SKM-1 treated with dmso at 0.1 percent for 144 hours (cell line): ENCODE data around the gene CCDC66.
"Not testable (repeated sequence)": the region's sequence is repeated elsewhere in the genome, so short reads cannot be mapped to it uniquely, and the experiment has no call there.

Source experiments
- DNase-seq: peaks from one replicate; lab custom pipeline; 2025; ENCODE audit not compliant: unreplicated experiment; lab: John Stamatoyannopoulos, UW

Gene CCDC66

DNA sequence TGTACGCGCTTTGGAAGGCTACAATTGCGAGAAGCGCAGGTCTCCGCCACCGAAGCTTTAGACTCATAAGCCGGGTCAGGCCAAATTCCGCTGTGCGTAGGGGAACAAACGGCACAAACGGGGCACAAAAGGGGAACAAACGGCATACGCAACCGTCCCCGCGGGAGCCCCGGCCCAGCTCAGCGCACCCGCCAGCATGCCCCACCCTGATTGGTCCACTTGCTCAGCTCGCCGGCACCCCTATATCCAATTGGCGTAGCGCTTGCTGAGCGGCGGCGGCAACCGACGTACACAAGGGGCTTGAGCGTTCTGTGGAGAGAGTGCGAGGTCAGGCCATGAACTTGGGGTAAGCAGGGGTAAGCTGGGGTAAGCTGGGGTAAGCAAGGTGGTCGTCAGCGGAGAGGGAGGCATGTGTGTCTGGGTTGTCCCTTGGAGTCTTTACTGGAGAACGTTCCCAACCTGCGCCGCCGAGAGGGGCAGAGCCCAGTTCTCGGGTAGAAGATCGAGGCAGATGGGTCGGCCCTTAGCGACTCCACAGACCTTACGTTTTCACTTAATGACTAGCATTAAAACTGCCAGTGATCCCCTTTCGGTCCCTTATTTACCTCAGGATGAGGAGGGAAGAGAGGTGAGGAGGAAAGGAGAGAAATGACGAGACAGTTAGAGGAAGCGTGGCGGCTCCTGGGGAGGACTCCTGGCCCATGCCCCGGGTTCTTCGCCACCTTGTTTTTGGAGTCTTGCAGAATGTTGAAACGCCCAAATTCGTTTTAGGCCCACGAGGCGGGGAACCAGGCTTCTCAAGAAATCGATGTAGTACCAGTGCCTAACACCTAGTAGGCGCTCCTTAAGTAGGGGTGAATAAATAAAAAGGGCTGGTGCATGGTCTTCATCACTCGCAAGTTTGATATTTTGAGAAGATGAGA is at the start of gene CCDC66:
Gene CCDC66, plus strand, starts transcription at position 268 of the 923 bp plus-strand sequence. Its CDS starts 68 bp downstream, at position 336.
- DNase-seq, result peak; percentile 88

DNA sequence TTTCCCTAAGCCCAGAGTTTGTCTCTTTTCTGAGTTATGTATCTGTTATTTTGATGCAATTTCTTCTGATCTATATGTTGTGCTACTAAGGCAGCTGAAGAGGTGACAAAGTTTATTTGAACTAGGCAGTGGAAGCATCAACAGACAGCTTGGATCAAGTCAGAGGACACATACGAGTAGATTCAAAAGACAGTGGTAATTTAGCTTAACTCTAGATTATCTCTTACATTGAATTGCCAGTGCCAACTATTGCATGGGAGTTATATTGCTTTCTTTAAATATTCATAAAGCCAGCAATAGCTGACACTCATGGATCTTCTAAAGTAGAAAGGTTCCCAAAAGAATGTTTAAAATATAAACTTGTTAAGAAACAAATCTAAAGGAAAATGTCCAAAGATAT is 37.3 kb upstream of the CCDC66 start:
- no peak for DNase-seq

DNA sequence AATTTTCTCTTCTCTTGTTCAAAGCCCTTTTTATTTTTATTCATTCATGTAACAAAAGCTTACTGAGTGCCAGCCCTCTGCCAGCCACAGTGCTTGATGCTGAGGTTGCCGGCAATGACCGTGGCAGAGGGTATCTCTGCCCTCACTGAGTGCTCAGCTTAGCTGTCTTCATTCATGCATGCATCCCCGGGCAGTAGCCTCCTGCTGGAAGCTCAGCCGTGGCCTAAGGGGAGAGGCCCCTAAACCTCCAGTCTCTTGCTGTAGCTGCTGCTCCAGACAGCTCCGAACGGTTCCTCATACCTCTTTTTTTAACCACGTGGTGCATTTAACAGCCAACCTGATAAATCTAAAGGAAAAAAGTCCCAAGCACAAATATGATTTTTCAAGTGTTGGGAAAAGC is 34.6 kb upstream of the CCDC66 start:
- DNase-seq, result no peak

DNA sequence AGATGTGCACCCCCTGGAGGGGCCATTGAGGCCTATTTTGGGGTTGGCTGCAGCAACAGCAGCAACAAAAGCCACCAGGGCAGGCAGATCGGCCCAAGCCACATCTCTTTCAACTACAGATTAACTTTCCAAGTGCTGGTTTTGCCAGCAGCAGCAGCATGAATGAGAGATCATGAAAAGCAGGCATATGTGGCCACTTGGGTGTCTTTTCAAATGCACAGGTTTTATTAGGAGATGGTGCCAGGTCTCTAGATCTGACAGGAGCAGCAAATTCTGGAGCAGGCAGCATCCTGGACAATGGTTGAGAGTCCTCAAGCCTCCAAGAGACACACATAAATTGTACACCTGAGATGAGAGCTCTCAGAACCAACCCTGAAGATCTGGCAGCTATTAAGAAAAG is 31.7 kb upstream of the CCDC66 start:
- no peak for DNase-seq

DNA sequence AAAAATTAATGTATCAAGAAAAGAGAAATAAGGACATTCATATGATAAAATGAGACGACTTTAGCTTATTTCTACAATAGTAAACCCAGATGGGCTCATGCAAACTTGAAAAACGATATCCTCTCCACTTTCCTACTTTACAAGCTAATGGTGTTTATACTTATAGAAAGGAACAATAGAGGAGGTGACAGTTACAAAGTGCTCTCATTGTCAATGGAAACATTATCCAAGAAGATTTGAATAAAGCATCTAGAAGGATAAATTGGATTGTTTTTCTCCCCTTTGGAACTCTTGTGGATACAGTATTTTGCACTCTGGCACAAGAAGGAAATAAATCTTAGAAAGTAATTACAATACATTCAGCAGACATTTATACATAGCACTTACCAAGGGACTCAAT is 20.2 kb upstream of the CCDC66 start:
- no peak for DNase-seq

DNA sequence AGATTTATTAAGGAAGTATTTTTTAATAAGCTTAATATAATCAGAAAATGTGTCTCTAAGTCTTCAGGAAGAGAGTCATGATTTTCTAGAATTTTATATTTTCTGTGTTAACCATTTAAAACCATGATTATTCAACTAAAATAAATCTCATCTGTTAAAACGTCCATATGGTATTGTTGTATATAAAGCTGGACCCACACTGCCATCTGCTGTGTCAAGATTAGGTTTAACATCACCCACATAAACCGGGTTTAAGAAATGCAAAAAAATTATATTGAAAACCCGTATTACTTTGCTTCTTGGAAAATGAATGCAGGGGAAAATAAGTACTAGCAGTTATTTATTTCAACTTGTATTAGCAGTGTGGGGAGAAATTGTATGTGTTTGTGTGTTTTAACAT is 9.5 kb upstream of the CCDC66 start:
- DNase-seq, result no peak

DNA sequence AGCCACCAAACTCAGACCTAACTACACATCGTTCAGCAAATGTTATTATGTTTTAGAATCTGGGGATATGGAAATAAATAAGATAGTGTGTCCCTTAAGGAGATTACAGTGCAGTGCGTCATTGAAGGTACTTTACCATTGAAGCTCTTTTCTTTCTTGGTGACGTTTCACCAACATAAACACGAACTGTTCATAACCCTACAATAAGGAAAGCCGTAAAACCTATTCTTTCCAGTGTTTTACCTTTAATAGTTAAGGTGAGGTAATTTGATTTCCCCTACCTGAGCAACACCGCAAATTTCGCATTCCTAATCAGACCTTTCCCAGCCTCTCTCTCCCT is 826 bp downstream of the CCDC66 start:
- no peak for DNase-seq

DNA sequence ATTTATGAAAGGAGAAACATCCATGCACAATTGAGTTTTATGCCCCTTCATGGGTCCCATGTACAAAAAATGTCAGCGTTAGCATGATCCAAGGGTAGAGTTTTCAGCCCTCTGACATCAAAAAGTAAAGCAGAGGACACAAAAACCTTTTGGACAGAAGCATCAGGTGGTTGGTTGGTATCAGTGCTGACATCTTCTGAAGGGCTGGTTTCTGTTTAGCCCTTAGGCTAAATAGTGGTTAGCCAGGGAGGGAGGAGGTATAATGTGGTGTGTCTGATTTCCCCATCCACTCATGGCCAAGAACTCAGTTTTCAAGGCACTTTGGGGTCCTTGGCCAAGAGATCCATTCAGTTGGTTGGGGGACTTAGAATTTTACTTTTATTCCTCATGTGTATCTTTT is 16.5 kb downstream of the CCDC66 start:
- no peak for DNase-seq

DNA sequence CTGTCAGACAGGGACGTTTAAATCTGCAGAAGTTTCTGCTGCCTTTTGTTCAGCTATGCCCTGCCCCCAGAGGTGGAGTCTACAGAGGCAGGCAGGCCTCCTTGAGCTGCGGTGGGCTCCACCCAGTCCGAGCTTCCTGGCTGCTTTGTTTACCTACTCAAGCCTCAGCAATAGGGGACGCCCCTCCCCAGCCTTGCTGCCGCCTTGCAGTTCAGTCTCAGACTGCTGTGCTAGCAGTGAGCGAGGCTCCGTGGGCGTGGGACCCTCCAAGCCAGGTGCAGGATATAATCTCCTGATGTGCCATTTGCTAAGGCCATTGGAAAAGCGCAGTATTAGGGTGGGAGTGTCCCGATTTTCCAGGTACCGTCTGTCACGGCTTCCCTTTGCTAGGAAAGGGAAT is 25.0 kb downstream of the CCDC66 start:
- not testable (repeated sequence) for DNase-seq

DNA sequence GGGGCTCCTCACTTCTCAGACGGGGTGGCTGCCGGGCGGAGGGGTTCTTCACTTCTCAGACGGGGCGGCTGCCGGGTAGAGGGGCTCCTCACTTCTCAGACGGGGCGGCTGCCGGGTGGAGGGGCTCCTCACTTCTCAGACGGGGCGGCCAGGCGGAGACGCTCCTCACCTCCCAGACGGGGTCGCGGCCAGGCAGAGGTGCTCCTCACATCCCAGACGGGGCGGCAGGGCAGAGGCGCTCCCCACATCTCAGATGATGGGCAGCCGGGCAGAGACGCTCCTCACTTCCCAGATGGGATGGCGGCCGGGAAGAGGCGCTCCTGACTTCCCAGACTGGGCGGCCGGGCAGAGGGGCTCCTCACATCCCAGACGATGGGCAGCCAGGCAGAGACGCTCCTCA is 27.3 kb downstream of the CCDC66 start:
- DNase-seq, result not testable (repeated sequence)

DNA sequence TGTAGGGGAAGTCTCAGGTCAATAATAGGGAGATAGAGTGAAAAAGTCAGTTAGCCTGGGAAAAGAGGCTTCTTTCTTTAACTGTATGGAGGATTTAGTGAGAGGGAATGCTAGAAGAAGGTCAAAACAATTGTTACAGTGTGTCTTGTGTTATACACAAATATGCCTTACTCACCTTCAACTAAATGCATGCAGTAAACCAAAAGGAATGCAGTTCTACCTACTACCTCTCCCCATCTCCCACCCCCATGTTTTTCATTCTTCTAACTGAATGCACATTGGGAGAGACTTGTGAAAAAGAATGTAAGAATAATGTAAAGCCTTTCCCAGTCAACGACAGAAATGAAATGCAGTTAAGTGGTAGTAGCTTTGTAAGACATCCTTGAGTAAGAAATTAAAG is 33.8 kb downstream of the CCDC66 start:
- no peak for DNase-seq

DNA sequence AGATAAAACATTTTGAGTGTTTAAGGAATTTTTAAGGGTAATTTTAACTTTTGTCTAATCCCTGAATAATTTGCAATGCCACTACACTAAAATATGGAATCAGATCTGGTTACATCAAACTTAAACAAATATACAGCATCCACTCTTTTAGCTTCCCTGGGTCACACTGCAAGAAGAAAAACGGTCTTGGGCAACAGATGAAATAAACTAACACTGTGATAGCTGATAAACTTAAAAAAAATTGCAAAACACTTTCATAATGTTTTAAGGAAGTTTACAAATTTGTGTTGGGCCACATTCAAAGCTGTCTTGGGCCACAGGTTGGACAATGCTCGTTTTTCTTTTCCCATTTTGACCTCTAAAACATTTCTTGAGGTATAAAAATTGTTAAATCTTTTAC is 34.3 kb downstream of the CCDC66 start:
- no peak for DNase-seq

DNA sequence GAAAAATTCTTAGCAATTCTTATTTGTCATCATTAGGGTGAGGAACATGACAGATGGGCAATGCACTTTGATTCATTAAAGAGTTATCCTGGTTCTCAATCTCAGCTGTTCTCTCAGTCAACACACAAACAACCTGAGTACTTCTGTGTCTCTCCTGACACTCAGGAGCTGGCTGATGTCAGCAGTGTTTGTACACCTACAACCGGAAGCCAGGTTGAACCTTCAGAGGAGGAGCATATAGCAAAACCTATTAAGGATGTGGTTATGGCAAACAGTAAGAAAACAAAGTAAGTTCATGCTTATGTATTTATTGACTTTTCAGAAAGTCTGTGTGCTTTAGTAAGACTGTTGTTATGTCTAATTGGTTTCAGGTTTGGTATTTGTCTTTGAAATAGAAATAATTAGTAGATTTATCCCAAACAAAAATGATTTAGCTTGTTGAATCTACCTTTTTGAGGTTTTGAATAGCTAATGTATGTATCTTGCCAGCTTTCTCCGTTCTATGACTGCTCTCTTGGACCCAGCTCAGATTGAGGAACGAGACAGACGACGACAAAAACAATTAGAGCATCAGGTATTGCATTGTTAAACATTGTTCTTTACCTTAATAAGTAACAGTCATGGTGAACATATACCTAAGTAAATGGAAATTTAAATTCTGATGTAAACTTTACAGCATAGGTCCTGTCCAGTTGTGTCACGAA is 36.6 kb downstream of the CCDC66 start:
- DNase-seq, result no peak

DNA sequence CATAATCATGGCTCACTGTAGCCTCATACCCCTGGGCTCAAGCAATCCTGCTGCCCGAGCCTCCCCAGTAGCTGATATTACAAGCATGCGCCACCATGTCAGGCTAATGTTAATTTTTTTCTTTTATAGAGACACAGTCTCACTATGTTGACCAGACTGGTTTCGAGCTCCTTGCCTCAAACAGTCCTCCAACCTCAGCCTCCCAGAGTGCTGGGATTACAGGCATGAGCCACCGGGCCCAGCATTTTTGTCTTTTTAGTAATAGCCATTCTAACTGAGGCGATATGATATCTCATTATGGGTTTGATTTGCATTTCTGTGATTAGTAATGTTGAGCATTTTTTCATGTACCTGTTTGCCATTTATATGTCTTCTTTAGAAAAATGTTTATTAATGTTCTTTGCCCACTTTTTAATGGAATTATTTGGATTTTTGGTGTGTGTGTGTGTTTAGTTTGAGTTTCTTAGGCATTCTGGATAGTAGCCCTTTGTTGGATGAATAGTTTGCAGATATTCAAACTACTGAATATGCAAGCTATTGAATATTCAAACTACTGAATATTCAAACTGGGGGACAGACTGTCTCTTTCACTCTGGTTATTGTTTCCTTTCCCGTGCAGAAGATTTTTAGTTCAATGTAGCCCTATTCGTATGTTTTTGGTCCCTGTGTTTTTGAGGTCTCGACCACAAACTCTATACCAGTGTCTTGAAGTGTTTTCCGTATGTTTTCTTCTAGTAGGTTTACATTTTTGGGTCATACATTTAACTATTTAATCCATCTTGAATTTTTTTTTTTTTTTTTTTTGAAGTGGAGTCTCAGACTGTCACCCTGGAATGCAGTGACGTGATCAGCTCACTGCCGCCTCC is 39.2 kb downstream of the CCDC66 start:
- DNase-seq, result no peak

DNA sequence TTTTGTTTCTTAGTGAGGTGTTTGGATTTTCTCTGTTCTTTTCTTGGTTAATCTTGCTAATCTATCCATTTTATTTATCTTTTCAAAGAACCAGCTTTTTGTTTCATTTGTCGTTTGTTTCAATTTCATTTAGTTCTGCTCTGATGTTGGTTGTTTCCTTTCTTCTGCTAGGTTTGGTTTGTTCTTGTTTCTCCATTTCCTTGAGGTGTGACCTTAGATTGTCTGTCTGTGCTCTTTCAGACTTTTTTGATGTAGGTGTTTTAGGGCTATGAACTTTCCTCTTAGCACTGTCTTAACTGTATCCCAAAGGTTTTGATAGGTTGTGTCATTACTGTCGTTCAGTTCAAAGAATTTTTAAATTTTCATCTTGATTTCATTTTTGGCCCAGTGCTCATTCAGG is 51.5 kb downstream of the CCDC66 start:
- DNase-seq, result not testable (repeated sequence)

DNA sequence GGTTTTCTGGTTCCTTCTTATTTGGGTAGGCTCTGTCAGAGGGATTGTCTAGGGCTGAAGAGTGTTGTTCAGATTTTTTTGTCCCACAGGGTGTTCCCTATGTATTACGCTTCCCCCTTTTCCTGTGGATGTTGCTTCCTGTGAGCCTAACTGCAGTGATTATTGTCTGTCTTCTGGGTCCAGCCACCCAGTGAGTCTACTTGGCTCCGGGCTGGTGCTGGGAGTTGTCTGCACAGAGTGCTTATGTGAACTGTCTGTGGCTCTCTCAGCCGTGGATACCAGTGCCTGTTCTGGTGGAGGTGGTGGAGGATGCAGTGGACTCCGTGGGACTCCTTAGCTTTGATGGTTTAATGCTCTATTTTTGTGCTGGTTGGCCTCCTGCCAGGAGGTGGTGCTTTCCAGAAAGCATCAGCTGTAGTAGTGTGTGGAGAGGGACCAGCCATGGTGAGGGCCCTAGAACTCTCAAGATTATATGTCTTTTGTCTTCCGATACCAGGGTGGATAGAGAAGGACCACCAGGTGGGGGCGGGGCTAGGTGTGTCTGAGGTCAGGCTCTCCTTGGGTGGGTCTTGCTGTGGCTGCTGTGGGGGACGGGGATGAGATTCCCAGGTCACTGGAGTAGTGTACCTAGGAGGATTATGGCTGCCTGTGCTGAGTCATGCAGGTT is 53.8 kb downstream of the CCDC66 start:
- no peak for DNase-seq

DNA sequence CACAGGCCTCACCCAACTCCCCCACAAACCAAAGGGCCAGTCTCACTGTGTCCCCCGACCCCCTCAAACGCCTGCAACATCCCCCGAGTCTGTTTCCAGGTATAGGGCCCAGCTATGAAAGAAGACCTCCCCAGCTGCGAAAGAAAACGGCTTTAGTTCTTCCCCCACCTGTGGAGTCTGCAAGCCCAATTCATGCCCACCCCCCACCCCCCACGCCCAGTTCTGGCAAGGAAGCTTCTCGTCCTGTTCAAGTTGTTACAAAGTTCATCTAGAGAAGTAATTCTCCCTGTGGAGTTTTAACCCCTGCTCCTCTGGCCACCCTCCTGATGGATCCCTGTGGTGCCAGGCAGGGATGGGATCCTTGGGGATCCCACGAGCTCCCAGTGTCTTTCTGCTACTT is 54.4 kb downstream of the CCDC66 start:
- DNase-seq, result no peak

DNA sequence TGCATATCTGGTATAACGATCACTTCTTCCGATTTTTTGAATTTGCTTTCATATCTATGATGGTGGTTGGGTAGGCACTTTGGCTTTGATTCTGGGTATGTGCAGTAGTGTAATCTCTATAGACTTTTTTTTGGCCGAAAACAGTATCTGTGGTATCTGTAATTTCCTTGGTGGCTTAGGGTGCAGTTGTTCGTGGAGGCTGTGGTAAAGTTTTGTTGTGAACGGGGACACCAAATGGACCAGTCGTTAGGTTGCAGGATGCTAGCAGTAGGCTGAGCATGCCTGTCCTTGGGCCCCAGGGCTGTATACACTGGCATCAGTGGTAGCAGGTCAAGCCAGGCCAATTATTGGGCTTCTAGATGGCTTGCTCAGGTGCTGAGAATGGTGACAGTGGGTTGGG is 55.2 kb downstream of the CCDC66 start:
- no peak for DNase-seq

DNA sequence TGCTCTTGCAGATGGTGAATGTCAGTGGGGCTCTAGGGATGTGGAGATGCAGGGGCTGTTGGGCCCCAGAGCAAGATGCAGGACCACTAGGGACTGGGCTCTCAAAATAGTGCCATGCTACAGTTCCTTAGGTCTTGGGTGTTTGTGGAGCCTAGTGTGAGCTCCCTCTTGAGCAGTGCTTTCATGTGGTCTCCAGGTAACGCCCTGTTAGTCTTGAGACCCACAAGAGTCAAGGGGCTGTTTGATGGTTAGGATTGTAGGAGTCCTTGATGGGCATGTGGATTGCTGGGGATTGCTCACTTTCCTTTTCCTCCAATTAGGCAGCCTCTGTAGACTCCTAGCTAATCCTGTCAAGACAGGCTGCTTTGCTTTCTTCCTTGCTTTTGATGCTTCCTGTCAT is 56.0 kb downstream of the CCDC66 start:
- DNase-seq, result no peak

DNA sequence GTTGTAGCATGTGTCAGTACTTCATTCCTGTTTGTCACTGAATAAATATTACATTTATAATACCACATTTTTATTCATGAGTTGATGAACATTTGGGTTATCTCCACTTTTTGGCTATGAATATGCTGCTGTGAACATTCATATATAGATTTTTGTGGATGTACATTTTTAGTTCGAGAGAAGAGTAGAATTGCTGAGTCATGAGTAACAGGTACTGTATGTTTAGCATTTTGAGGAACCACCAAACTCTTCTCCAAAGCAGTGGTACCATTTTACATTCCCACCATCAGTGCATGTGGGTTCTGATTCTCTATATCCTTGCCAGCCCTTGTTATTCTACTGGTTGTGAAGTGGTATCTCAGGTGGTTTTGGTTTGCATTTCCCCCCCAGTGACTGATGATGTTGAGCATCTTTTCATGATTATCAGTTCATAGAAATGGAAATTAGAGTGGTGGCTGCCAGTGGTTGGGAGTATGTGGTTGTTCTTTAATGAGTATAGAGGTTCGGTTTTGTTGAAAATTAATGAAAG is 59.6 kb downstream of the CCDC66 start:
- no peak for DNase-seq

DNA sequence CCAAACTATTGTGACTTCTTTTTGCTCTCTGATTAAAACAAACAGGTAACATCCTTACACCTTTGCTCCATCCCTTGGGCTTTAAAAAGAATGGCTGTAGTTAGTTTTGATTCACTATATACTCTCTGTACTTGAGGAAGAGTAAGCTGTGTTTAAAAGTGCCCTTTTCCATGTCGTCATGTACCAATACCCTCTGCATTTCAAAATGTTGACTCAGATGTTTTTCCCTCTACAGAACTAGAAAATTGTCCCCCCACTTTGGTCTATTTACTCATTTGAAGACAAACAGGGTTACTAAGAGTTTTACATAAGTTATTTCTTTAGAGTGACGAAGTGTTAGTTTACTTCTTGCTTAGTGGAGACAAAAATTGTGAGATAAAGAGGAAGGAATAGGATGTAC is 63.4 kb downstream of the CCDC66 start:
- no peak for DNase-seq
